Endothelial cell of umbilical vein (primary cell): ENCODE data around the gene ROCK2.

ENCODE experiments used
- MAX ChIP-seq: IDR thresholded peaks from 2 replicates; pipeline ENCODE4 v1.6.1; 2011; ENCODE audit not compliant: insufficient read depth, insufficient read length
- POLR2A ChIP-seq: IDR thresholded peaks from 2 replicates; pipeline ENCODE4 v1.6.1; 2012; ENCODE audit warnings: low read depth, mild to moderate bottlenecking, control low read depth, low read length
- POLR2AphosphoS5 ChIP-seq: IDR thresholded peaks from 2 replicates; pipeline ENCODE4 v1.6.1; 2012; ENCODE audit warnings: low read depth, mild to moderate bottlenecking, control low read depth, low read length, moderate library complexity; ENCODE audit not compliant: insufficient read depth
- TF ChIP-seq, protein P1 (sequence below), 2 donors: IDR thresholded peaks; 1 replicate in 1 of 2; 2 replicates in 1 of 2; pipeline ENCODE4 v1.5.1; 2011; ENCODE audit warnings: low read length in 2 of 2, mild to moderate bottlenecking in 2 of 2, moderate library complexity in 2 of 2, control low read depth in 1 of 2, inconsistent platforms in 1 of 2, low read depth in 1 of 2; ENCODE audit not compliant: insufficient read depth in 1 of 2; ENCODE audit errors: extremely low read depth in 1 of 2

- TF ChIP-seq, protein P1, sequence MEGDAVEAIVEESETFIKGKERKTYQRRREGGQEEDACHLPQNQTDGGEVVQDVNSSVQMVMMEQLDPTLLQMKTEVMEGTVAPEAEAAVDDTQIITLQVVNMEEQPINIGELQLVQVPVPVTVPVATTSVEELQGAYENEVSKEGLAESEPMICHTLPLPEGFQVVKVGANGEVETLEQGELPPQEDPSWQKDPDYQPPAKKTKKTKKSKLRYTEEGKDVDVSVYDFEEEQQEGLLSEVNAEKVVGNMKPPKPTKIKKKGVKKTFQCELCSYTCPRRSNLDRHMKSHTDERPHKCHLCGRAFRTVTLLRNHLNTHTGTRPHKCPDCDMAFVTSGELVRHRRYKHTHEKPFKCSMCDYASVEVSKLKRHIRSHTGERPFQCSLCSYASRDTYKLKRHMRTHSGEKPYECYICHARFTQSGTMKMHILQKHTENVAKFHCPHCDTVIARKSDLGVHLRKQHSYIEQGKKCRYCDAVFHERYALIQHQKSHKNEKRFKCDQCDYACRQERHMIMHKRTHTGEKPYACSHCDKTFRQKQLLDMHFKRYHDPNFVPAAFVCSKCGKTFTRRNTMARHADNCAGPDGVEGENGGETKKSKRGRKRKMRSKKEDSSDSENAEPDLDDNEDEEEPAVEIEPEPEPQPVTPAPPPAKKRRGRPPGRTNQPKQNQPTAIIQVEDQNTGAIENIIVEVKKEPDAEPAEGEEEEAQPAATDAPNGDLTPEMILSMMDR (IDR thresholded peaks at IDR 0.05; ENCODE audit: extremely low read depth in 1 of 2, insufficient read depth in 1 of 2, low read depth in 1 of 2, low read length in 2 of 2) = no peak
- TF ChIP-seq MAX = no peak
- no peak for TF ChIP-seq POLR2A
- TF ChIP-seq POLR2AphosphoS5 = no peak
Measured at GRCh38 chr2:11339508-11340083, 4.8 kb downstream of the ROCK2 start.
